GM18505 (cell line): ENCODE measurements around the gene FOXL3.
"Not testable (repeated sequence)": the region's sequence is repeated elsewhere in the genome, so short reads cannot be mapped to it uniquely, and the experiment has no call there.

Experiments used
- ATAC-seq: cut with Tn5 transposase; IDR thresholded peaks from one replicate; pipeline ENCODE4 v1.9.1; 2021; ENCODE audit not compliant: unreplicated experiment
- POLR2A ChIP-seq: IDR thresholded peaks from 4 replicates; pipeline ENCODE4 v1.6.1; 2011; ENCODE audit warnings: borderline replicate concordance; ENCODE audit not compliant: insufficient read depth, insufficient read length; ENCODE audit errors: extremely low read depth

FOXL3 gene

GRCh38 chr7:327233-327931 is 37.4 kb downstream of the FOXL3 start:
- no peak for ATAC-seq
- TF ChIP-seq POLR2A, result no peak

GRCh38 chr7:327991-328702 is 38.2 kb downstream of the FOXL3 start:
- ATAC-seq, result no peak
- no peak for TF ChIP-seq POLR2A

- ATAC-seq, result no peak
- no peak for TF ChIP-seq POLR2A
Observed at GRCh38 chr7:329691-330281, 39.8 kb downstream of the FOXL3 start.

- TF ChIP-seq POLR2A, result no peak
- ATAC-seq, result no peak
Observed at GRCh38 chr7:330511-331230, 40.7 kb downstream of the FOXL3 start.

- no peak for TF ChIP-seq POLR2A
- no peak for ATAC-seq
Observed at GRCh38 chr7:332020-332517, 42.1 kb downstream of the FOXL3 start.

- ATAC-seq, result no peak
- no peak for TF ChIP-seq POLR2A
Observed at GRCh38 chr7:332646-333392, 42.8 kb downstream of the FOXL3 start.

GRCh38 chr7:333393-333764 is 43.4 kb downstream of the FOXL3 start:
- no peak for TF ChIP-seq POLR2A
- ATAC-seq, result no peak

- ATAC-seq, result no peak
- no peak for TF ChIP-seq POLR2A
Observed at GRCh38 chr7:334618-335357, 44.8 kb downstream of the FOXL3 start.

GRCh38 chr7:335358-336148 is 45.6 kb downstream of the FOXL3 start:
- no peak for TF ChIP-seq POLR2A
- ATAC-seq, result no peak

GRCh38 chr7:336149-336533 is 46.2 kb downstream of the FOXL3 start:
- ATAC-seq, result not testable (repeated sequence)

- no peak for TF ChIP-seq POLR2A
- no peak for ATAC-seq
Observed at GRCh38 chr7:336810-337566, 47.0 kb downstream of the FOXL3 start.

GRCh38 chr7:337567-337951 is 47.6 kb downstream of the FOXL3 start:
- ATAC-seq, result no peak
- TF ChIP-seq POLR2A, result no peak
